WTC11 (cell line): ENCODE measurements around the gene ZNF628. TPM values are rescaled to one million over a fixed set of nuclear protein-coding genes. Genes with fewer than 3 reads are reported as not detected.

Experiments used
- CREM ChIP-seq: sonication (generic); formaldehyde crosslinking; IDR thresholded peaks from 2 replicates; pipeline ENCODE4 v1.8.1; 2022; ENCODE audit warnings: mild to moderate bottlenecking, missing genetic modification reagents, moderate library complexity
- EMX1 ChIP-seq: fragments of 250-450 bp; sonication (Bioruptor Pico); IDR thresholded peaks from 2 replicates; pipeline ENCODE4 v1.8.0; 2021; ENCODE audit warnings: mild to moderate bottlenecking
- ESRRA ChIP-seq: sonication (generic); formaldehyde crosslinking; IDR thresholded peaks from 2 replicates; pipeline ENCODE4 v1.8.1; 2022; ENCODE audit warnings: mild to moderate bottlenecking, missing genetic modification reagents, borderline replicate concordance
- FOXP1 ChIP-seq: sonication (generic); formaldehyde crosslinking; IDR thresholded peaks from 2 replicates; pipeline ENCODE4 v1.8.0; 2022; ENCODE audit warnings: missing genetic modification reagents, mild to moderate bottlenecking, moderate library complexity, borderline replicate concordance
- IRF2 ChIP-seq: sonication (generic); formaldehyde crosslinking; IDR thresholded peaks from 2 replicates; pipeline ENCODE4 v1.8.0; 2022; ENCODE audit warnings: low read depth, missing genetic modification reagents, borderline replicate concordance
- NFATC4 ChIP-seq: fragments of 250-450 bp; sonication (Bioruptor Pico); IDR thresholded peaks from 2 replicates; pipeline ENCODE4 v1.9.0; 2021; ENCODE audit warnings: mild to moderate bottlenecking
- NR2C2 ChIP-seq: sonication (generic); formaldehyde crosslinking; IDR thresholded peaks from 2 replicates; pipeline ENCODE4 v1.8.0; 2022; ENCODE audit warnings: mild to moderate bottlenecking, missing genetic modification reagents
- SMAD3 ChIP-seq: sonication (generic); formaldehyde crosslinking; IDR thresholded peaks from 2 replicates; pipeline ENCODE4 v1.8.0; 2022; ENCODE audit warnings: missing genetic modification reagents, mild to moderate bottlenecking, borderline replicate concordance
- TCF7 ChIP-seq: sonication (generic); formaldehyde crosslinking; IDR thresholded peaks from 2 replicates; pipeline ENCODE4 v1.8.0; 2022; ENCODE audit warnings: mild to moderate bottlenecking, low read depth, missing genetic modification reagents, moderate library complexity
- TEAD1 ChIP-seq: sonication (generic); formaldehyde crosslinking; IDR thresholded peaks from 2 replicates; pipeline ENCODE4 v1.8.0; 2022; ENCODE audit warnings: mild to moderate bottlenecking, missing genetic modification reagents
- ZNF263 ChIP-seq: sonication (generic); formaldehyde crosslinking; IDR thresholded peaks from 2 replicates; pipeline ENCODE4 v1.8.1; 2022; ENCODE audit warnings: low read depth, mild to moderate bottlenecking, moderate library complexity, missing genetic modification reagents
- ZNF671 ChIP-seq: fragments of 250-450 bp; sonication (Bioruptor Pico); IDR thresholded peaks from 2 replicates; pipeline ENCODE4 v1.8.0; 2021; ENCODE audit warnings: mild to moderate bottlenecking
- total RNA-seq: library from RNA; stranded (reverse); gene quantifications from 3 replicates; pipeline ENCODE4 v1.2.3, GENCODE V29; 2021
- TF ChIP-seq, protein P1 (sequence below): sonication (generic); formaldehyde crosslinking; IDR thresholded peaks from 2 replicates; pipeline ENCODE4 v1.8.1; 2022; ENCODE audit warnings: low read depth, mild to moderate bottlenecking, moderate library complexity, missing genetic modification reagents, borderline replicate concordance
- TF ChIP-seq, protein P2 (sequence below): sonication (generic); formaldehyde crosslinking; IDR thresholded peaks from 2 replicates; pipeline ENCODE4 v1.8.1; 2023; ENCODE audit warnings: mild to moderate bottlenecking, missing genetic modification reagents
- TF ChIP-seq, protein P3 (sequence below): fragments of 250-450 bp; sonication (Bioruptor Pico); IDR thresholded peaks from 2 replicates; pipeline ENCODE4 v2.1.2; 2022; ENCODE audit warnings: mild to moderate bottlenecking, moderate library complexity
- TF ChIP-seq, protein P4 (sequence below): sonication (generic); formaldehyde crosslinking; conservative IDR thresholded peaks from 2 replicates; pipeline ENCODE4 v1.8.1; 2023; ENCODE audit warnings: mild to moderate bottlenecking, low read depth, missing genetic modification reagents, moderate library complexity
- TF ChIP-seq, protein P5 (sequence below): sonication (generic); formaldehyde crosslinking; IDR thresholded peaks from 2 replicates; pipeline ENCODE4 v1.8.0; 2022; ENCODE audit warnings: missing genetic modification reagents
- TF ChIP-seq, protein P6 (sequence below): sonication (generic); formaldehyde crosslinking; IDR thresholded peaks from 2 replicates; pipeline ENCODE4 v1.8.1; 2022; ENCODE audit warnings: missing genetic modification reagents, borderline replicate concordance
- TF ChIP-seq, protein P7 (sequence below): sonication (generic); formaldehyde crosslinking; IDR thresholded peaks from 2 replicates; pipeline ENCODE4 v1.8.1; 2023; ENCODE audit warnings: mild to moderate bottlenecking, missing genetic modification reagents, moderate library complexity
- TF ChIP-seq, protein P8 (sequence below): fragments of 200-600 bp; IDR thresholded peaks from 2 replicates; pipeline ENCODE4 v1.8.0; 2022; ENCODE audit warnings: antibody characterized with exemption
- TF ChIP-seq, protein P9 (sequence below): sonication (generic); formaldehyde crosslinking; IDR thresholded peaks from 2 replicates; pipeline ENCODE4 v1.8.1; 2022; ENCODE audit warnings: mild to moderate bottlenecking, missing genetic modification reagents, moderate library complexity, borderline replicate concordance

Gene ZNF628
- total RNA-seq, 1 experiment from 2014 or later = 23.6 TPM

DNA sequence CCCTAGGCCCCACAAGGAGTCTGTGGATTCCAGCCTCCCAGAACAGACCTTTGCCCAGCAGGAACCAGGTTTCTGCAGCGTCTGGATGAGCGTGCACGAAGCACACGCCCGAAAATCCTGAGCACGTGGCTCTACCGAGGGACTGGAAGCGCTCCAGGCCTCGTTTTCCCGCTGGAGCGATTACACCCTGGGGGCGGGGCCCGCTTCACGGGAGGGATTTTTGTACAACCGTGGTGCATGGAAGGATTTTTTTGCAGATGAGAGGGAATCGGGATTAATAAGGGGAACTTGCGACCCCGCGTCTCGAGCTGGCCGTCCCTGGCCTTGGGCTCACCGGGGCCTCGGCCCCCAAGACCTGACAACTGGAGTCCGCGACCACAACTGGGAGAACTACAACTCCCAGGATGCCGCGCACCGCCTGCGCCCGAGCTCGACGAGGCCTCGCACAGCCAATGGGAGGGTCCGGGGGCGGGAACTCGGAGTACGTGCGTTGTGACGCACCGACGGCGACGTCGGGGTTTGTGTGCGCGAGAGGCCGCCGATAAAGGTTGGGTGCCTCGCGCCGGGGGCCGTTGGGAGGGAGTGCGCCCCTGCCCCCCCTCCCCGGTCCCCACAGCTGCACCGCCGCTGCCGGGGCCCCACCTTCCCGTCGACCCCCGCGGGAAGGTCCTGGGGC lies at the start of gene ZNF628 (continued):
- TF ChIP-seq FOXP1 (CRISPR knock-in tag) (peak; percentile 94), TCF7 (CRISPR knock-in tag) (no peak), IRF2 (CRISPR knock-in tag) (no peak), ESRRA (CRISPR knock-in tag) (no peak), TEAD1 (CRISPR knock-in tag) (peak; percentile 75), NR2C2 (peak; percentile 74; the same call in 1 of the 2 replicates), CREM (CRISPR knock-in tag) (peak; percentile 95), NFATC4 (CRISPR knock-in tag) (no peak), ZNF263 (CRISPR knock-in tag) (no peak), SMAD3 (CRISPR knock-in tag) (0 out of 2 replicates have a peak, but pooled peaks have one; percentile 43), ZNF671 (CRISPR knock-in tag) (no peak), EMX1 (no peak)
- TF ChIP-seq, protein P1, sequence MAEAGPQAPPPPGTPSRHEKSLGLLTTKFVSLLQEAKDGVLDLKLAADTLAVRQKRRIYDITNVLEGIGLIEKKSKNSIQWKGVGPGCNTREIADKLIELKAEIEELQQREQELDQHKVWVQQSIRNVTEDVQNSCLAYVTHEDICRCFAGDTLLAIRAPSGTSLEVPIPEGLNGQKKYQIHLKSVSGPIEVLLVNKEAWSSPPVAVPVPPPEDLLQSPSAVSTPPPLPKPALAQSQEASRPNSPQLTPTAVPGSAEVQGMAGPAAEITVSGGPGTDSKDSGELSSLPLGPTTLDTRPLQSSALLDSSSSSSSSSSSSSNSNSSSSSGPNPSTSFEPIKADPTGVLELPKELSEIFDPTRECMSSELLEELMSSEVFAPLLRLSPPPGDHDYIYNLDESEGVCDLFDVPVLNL (CRISPR knock-in tag) = no peak; the same call in 1 of the 2 replicates
- TF ChIP-seq, protein P2, sequence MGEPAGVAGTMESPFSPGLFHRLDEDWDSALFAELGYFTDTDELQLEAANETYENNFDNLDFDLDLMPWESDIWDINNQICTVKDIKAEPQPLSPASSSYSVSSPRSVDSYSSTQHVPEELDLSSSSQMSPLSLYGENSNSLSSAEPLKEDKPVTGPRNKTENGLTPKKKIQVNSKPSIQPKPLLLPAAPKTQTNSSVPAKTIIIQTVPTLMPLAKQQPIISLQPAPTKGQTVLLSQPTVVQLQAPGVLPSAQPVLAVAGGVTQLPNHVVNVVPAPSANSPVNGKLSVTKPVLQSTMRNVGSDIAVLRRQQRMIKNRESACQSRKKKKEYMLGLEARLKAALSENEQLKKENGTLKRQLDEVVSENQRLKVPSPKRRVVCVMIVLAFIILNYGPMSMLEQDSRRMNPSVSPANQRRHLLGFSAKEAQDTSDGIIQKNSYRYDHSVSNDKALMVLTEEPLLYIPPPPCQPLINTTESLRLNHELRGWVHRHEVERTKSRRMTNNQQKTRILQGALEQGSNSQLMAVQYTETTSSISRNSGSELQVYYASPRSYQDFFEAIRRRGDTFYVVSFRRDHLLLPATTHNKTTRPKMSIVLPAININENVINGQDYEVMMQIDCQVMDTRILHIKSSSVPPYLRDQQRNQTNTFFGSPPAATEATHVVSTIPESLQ (CRISPR knock-in tag) = no peak; the same call in 1 of the 2 replicates
- TF ChIP-seq, protein P3, sequence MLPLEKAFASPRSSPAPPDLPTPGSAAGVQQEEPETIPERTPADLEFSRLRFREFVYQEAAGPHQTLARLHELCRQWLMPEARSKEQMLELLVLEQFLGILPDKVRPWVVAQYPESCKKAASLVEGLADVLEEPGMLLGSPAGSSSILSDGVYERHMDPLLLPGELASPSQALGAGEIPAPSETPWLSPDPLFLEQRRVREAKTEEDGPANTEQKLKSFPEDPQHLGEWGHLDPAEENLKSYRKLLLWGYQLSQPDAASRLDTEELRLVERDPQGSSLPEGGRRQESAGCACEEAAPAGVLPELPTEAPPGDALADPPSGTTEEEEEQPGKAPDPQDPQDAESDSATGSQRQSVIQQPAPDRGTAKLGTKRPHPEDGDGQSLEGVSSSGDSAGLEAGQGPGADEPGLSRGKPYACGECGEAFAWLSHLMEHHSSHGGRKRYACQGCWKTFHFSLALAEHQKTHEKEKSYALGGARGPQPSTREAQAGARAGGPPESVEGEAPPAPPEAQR = no peak
- TF ChIP-seq, protein P4, sequence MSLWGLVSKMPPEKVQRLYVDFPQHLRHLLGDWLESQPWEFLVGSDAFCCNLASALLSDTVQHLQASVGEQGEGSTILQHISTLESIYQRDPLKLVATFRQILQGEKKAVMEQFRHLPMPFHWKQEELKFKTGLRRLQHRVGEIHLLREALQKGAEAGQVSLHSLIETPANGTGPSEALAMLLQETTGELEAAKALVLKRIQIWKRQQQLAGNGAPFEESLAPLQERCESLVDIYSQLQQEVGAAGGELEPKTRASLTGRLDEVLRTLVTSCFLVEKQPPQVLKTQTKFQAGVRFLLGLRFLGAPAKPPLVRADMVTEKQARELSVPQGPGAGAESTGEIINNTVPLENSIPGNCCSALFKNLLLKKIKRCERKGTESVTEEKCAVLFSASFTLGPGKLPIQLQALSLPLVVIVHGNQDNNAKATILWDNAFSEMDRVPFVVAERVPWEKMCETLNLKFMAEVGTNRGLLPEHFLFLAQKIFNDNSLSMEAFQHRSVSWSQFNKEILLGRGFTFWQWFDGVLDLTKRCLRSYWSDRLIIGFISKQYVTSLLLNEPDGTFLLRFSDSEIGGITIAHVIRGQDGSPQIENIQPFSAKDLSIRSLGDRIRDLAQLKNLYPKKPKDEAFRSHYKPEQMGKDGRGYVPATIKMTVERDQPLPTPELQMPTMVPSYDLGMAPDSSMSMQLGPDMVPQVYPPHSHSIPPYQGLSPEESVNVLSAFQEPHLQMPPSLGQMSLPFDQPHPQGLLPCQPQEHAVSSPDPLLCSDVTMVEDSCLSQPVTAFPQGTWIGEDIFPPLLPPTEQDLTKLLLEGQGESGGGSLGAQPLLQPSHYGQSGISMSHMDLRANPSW = no peak
- TF ChIP-seq, protein P5, sequence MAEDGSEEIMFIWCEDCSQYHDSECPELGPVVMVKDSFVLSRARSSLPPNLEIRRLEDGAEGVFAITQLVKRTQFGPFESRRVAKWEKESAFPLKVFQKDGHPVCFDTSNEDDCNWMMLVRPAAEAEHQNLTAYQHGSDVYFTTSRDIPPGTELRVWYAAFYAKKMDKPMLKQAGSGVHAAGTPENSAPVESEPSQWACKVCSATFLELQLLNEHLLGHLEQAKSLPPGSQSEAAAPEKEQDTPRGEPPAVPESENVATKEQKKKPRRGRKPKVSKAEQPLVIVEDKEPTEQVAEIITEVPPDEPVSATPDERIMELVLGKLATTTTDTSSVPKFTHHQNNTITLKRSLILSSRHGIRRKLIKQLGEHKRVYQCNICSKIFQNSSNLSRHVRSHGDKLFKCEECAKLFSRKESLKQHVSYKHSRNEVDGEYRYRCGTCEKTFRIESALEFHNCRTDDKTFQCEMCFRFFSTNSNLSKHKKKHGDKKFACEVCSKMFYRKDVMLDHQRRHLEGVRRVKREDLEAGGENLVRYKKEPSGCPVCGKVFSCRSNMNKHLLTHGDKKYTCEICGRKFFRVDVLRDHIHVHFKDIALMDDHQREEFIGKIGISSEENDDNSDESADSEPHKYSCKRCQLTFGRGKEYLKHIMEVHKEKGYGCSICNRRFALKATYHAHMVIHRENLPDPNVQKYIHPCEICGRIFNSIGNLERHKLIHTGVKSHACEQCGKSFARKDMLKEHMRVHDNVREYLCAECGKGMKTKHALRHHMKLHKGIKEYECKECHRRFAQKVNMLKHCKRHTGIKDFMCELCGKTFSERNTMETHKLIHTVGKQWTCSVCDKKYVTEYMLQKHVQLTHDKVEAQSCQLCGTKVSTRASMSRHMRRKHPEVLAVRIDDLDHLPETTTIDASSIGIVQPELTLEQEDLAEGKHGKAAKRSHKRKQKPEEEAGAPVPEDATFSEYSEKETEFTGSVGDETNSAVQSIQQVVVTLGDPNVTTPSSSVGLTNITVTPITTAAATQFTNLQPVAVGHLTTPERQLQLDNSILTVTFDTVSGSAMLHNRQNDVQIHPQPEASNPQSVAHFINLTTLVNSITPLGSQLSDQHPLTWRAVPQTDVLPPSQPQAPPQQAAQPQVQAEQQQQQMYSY (CRISPR knock-in tag) = peak; percentile 87
- TF ChIP-seq, protein P6, sequence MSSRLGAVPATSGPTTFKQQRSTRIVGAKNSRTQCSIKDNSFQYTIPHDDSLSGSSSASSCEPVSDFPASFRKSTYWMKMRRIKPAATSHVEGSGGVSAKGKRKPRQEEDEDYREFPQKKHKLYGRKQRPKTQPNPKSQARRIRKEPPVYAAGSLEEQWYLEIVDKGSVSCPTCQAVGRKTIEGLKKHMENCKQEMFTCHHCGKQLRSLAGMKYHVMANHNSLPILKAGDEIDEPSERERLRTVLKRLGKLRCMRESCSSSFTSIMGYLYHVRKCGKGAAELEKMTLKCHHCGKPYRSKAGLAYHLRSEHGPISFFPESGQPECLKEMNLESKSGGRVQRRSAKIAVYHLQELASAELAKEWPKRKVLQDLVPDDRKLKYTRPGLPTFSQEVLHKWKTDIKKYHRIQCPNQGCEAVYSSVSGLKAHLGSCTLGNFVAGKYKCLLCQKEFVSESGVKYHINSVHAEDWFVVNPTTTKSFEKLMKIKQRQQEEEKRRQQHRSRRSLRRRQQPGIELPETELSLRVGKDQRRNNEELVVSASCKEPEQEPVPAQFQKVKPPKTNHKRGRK = no peak
- TF ChIP-seq, protein P7, sequence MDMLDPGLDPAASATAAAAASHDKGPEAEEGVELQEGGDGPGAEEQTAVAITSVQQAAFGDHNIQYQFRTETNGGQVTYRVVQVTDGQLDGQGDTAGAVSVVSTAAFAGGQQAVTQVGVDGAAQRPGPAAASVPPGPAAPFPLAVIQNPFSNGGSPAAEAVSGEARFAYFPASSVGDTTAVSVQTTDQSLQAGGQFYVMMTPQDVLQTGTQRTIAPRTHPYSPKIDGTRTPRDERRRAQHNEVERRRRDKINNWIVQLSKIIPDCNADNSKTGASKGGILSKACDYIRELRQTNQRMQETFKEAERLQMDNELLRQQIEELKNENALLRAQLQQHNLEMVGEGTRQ (CRISPR knock-in tag) = no peak
- TF ChIP-seq, protein P8, sequence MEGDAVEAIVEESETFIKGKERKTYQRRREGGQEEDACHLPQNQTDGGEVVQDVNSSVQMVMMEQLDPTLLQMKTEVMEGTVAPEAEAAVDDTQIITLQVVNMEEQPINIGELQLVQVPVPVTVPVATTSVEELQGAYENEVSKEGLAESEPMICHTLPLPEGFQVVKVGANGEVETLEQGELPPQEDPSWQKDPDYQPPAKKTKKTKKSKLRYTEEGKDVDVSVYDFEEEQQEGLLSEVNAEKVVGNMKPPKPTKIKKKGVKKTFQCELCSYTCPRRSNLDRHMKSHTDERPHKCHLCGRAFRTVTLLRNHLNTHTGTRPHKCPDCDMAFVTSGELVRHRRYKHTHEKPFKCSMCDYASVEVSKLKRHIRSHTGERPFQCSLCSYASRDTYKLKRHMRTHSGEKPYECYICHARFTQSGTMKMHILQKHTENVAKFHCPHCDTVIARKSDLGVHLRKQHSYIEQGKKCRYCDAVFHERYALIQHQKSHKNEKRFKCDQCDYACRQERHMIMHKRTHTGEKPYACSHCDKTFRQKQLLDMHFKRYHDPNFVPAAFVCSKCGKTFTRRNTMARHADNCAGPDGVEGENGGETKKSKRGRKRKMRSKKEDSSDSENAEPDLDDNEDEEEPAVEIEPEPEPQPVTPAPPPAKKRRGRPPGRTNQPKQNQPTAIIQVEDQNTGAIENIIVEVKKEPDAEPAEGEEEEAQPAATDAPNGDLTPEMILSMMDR = no peak
- TF ChIP-seq, protein P9, sequence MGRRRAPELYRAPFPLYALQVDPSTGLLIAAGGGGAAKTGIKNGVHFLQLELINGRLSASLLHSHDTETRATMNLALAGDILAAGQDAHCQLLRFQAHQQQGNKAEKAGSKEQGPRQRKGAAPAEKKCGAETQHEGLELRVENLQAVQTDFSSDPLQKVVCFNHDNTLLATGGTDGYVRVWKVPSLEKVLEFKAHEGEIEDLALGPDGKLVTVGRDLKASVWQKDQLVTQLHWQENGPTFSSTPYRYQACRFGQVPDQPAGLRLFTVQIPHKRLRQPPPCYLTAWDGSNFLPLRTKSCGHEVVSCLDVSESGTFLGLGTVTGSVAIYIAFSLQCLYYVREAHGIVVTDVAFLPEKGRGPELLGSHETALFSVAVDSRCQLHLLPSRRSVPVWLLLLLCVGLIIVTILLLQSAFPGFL = no peak
